ENCODE data around the gene ARHGAP20.
A peak's percentile ranks its signal among the peaks of the same experiment; 100 is the strongest.

ARHGAP20 gene

DNA sequence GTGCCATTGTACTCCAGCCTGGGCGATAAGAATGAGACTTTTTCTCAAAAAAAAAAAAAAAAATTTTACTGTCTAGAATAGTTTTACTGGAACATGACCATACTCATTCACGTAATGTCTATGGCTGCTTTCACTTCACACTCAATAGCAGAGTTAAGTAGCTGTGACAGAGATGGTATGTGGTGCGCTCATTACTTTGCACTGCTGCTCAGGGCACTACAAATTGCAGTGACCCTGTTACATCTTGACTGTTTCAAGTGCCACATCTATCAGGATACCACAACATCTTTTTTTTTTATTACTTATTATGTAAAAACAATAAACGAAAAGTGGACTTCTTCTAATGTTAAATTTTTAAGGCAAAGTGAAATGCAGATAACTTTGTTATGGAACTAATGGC, 110.3 kb downstream of the ARHGAP20 start:
- no peak for DNase-seq (ENCODE audit: low read depth)

DNA sequence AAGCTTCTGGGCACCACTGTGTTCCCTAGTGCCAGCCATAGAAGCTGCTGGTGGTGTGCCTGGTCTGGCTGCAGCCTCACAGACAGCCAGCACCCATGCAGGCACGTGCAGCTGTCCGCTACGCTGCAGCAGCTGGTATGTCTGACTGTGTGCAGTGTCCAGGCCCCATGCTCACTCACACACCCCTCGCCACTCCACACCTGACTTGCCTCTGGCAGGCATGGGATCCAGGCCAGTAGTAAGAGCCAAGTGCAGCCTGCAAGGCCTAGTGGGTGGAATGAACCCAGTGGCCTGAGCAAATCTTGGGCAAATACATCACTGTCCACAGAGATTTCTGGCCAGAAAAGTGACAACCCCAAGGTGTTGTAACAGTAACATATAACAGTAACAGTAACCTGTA, 111.9 kb downstream of the ARHGAP20 start:
- no peak for DNase-seq (ENCODE audit: low read depth)

DNA sequence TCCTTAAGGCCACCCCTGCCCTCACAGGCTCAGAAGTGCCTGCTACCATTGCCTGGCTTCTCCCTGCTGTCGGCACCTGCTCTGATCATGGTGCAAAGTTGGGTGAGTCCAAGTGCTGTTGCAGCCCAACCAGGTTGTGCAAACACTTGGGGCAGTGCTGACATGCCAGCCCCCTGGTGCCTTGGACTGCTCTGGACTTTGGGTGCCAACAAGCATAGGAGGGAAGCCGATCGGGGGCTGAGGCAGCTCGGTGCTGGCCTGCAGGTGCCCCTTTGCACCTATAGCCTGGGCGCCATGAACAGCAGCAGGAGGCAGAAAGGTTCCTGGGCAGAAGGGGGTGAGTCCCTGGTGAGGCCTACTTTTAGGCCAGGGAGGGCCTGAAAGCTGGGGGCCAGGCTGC, 113.0 kb downstream of the ARHGAP20 start:
- no peak for DNase-seq (ENCODE audit: low read depth)

DNA sequence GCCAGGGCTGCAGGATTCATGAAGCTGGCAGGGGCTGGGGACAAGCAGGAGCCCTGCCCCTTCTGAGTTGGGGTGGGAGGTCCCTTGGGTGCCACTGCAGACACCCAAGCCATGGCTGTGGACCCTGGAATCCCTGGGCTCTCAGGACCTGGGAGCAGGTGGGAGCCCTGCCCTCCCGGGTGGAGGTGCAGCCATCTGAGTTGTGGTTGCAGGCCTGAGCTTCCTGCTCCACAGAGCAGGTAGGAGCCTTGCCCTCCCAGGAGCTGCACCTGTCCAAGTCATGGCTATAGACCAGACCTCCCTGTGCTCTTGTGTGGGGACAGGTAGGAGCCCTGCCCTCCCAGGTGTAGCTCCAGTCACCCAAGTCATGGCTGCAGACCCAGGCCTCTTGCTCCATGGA, 113.5 kb downstream of the ARHGAP20 start:
- no peak for DNase-seq (ENCODE audit: low read depth)

DNA sequence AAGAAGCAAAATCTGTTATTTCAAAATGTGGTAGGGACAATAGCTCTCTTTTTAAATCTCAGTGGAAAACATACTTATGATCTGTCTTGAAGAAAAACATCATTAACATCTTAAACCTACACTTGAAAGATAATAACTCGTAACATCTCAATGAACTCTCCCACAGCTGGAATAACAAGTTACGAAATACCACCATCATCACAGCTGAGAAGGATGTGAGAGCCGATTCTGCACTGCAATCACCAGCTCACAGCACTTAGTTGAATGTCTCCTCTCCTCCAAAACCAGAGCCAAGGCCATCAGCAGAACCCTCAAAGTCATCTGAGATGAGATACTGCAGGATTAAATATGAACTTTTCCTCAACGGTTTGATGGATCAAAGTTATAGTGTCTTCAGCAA, 124.3 kb downstream of the ARHGAP20 start:
- no peak for DNase-seq (ENCODE audit: low read depth)

DNA sequence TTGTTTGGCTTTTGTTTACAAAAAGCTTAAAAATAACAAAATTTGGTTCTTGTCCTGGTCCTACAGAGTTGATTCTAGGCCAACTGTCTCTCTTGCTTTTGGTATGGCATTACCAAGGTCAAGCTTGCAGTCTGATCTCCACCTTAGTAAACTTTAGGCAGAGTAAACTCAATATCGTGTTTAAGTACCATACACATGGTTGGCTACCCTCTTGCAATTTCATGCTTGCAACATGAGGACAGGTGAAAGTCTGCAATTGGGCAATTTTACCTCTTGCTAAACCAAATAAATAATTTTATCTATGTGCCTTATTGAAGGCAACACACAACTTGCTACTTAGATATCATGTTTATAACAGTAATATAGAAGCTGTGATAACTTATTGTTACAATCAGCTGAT, 125.1 kb downstream of the ARHGAP20 start:
- no peak for DNase-seq (ENCODE audit: low read depth)

DNA sequence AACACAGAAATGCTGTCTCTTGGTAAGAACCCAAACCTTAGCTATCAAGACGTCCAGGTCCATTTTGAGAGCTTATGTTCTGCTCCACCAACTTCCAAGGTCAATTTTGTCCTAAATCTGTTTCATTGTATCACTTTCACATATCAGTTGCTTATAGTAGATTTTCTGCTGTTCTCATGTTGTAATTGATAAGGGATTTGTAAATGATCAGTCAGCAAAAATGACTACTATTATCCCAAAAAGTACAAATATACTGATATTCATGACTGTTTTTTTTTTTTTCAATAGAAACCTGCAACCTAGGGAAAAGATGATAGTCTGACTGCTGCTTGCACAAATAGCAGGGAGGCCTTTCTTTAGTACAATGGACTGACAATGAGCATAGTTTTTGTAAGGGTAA, 128.1 kb downstream of the ARHGAP20 start:
- no peak for DNase-seq (ENCODE audit: low read depth)

DNA sequence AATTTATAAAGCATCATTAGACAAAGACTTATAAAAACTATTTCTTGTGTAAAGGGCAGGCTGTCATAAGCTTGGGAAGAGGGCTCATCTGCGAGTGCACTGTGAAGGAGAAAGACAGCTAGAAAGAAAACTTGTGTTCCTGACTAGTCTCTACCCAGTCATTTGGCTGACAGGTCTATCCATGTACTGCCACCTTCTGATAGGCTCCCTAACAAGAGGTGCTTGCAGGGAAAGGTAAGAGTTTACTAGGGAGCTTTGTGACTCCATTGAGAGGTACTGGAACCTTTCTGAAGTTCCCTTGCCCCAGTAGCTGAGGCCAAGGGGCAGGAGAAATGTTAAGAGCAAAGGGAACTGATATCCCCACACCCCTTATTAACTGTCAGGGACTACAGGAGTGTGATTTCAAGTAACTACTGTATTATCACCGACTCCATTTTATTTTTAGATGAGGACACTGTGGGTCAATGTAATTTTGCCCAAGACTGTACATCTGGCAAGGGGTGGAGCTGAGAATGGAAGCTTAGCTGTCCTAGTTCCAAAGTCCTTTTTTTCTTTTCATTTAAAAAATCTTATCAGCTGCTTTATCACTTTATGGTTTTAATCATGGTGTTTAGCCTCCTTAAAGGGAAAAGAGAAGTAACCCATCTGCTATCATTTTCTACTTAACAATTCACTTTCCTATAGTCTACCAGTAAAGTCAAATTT, 129.4 kb downstream of the ARHGAP20 start:
- DNase-seq (ENCODE audit: low read depth): no peak

DNA sequence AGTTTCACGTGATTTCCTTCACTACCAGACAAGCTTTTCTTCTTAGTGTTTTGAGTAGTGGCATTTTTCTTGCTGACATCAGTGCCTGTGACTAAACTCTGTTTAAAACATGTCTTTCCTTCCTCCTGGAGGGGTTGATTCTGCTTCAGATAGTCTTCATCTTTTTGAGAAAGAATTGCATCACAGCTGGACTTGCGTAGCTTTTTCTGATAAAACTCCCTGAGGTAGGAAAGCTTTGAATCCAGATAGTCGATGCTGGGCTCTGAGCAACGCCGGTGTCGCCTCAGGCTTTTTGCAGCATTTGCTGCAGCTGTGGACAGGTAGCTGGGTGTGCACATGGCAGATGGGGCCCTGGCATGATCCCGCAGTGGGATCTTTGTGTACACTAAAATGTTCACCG, 131.7 kb downstream of the ARHGAP20 start:
- no peak for DNase-seq (ENCODE audit: low read depth)

DNA sequence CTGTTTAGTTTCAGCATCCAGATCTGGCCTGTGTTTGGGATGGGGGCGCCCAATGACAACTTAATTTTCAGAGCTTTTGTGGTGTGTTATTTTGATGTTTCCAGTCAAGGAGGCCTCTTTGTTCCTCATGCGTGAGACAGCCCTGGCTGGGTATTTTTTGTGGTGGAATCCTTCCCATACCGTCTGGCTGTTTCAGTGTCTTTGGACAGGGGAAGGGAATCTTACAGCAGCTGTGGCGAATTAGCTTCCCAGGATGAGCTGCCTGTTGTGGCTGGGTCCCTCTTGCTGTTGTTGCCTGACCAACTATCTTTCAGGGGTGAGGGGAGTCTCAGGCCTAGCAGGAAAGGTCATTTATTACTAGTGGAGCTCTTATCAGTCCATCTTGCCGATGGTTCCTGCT, 138.8 kb downstream of the ARHGAP20 start:
- DNase-seq (ENCODE audit: low read depth): no peak

DNA sequence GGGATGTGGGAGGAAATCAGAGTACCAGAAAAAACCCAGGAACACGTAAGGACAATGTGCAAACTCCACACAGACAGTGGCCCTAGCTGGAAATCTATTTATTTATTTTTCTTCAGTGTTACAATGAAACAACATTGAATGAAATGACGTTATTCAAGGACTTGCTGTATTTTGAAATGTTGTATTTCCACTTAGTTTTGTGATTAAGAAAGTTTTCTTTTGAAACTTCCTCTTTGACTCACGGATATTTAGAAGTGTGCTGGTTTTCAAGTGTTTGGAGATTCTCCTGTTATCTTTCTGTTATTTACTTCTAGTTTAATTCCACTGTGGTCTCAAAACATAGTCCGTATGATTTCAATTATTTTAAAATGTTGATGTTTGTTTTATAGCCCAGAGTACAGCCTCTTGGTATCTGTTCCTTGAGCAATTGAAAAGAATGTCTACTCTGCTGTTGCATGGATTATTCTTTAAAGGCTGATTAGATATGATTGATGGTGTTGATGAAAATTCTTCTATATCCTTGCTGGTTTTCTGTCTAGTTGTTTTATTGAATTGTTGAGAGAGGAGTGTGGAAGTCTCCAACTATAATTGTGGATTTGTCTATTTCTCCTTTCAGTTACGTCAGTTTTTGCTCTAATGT, 141.0 kb downstream of the ARHGAP20 start:
- DNase-seq (ENCODE audit: low read depth): no peak

DNA sequence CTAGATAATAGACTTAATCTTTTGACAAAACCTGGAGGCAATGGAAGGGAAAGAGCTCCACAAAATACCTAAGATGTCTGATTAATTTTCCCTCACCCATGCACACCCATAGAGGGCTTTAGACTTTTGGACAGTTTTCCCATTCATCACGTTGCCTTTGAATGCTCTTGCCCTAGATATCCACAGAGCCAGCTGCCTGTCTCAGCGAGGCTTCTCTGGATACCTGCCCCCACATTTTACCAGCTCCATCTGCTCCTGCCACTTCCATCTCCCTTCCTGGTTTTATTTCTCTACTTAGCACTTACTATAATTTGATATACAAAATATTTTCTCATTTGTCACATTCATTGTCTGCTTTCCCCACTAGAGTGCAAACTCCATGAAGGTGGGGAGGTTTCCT, 145.7 kb downstream of the ARHGAP20 start:
- no peak for DNase-seq (ENCODE audit: low read depth)

DNA sequence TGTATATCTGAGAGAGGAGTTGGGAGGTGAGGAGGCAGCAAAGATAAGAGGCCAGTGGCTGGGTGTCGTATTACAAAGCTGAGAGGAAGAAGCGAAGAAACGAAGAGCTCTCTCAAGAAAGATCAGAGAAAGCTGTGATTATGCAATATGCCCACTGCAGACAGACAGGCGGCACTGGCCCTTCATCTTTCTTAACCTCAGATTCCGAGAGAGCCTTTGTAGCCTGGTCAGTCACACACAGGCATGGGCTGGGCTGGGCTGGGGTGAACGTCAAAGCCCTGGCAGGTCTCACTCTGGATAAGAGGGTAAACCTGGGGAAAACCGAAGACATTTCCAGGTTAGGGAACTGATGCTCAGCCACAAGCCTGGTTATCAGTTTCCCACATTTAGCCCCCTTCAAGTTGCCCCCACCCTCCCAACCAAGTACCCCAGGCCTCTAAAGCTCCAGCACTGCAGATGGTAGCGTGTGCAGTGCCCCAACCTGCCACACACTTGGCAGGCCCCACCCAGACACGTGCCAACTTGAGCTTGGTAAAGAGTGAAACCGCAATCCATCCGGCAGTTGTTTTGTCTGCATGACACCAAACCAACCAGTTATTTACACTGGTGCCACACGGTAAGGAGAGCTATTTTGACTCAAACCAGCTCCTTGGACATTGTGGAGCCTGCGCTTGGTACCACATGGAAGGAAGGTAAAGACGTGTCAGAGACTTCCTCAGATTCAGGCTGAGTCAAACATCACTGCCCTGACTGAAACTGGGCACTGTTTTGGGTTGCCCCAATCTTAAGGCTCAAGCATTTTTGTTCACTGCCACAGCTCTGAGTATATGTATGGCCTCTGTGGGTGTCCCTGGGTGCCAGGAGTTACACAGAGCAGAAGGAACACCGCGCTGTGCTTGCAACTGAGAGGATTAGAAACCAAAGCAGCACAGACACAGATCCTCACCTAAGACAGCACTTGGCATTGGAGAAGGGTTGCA, 146.6 kb downstream of the ARHGAP20 start:
- DNase-seq (ENCODE audit: low read depth): no peak

DNA sequence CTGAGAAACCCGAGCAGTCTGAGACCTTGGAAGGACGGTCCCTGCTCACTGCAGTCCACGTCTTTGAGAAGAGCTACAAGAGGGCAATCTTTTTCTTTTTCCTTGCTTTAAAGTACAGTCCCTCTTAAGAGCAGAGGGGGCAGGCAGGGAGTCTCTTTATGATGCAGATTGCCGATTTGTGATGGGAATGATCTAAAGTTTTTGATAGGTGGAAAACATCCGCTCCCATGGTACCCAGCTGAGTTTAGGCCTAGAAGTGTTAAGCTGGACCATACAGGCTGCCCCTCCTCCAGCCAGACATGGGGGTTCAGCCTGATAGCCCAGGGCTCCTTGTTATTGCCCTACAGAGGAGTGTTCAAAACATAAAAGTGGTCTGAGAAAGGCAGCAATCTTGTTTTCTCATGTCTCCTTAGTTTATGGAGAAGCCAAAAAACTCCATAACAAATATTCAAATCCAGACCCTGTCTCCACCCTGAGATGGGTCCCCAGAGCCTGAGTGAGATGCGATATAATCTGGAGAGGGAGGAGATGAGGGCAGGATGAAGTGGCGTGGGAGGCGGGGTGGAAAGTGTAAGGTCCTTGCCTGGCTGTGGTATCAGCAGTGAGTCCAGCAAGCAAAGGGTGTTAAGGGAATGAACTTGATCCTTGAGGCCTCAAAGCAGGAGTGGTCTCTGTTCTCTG, 147.4 kb downstream of the ARHGAP20 start:
- DNase-seq (ENCODE audit: low read depth): no peak

DNA sequence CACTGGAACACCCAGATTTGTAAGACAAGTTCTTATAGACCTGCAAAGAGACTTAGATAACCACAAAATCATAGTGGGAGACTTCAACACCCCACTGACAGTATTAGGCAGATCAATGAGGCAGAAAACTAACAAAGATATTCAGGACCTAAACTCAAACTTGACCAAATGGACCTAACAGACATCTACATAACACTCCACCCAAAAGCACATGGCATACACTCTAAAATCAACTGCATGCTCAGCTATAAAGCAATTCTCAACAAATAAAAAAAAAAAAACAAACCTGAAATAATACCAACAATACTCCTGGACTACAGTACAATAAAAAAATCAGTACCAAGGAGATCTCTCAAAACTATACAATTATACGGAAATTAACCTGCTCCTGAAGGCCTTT, 167.5 kb downstream of the ARHGAP20 start:
- no peak for DNase-seq (ENCODE audit: low read depth)

DNA sequence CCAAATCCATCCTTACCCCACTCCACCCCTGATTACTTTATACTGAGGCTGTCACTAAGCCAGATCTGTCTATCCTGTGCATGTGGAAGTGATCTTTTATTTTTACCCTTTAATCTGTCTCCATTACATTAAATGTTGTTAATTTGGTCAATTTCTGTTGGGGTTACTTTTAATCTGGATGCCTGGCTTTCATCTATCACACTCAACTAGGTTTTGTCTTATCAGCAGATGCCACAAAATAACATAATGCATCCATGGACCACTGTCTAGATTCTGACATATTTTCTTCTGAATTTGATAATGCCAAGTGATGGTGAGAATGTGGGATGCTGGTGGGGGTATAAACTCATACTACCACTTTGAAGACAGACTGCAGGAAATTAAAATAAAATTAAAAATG, 174.1 kb downstream of the ARHGAP20 start:
- DNase-seq (ENCODE audit: low read depth): no peak

DNA sequence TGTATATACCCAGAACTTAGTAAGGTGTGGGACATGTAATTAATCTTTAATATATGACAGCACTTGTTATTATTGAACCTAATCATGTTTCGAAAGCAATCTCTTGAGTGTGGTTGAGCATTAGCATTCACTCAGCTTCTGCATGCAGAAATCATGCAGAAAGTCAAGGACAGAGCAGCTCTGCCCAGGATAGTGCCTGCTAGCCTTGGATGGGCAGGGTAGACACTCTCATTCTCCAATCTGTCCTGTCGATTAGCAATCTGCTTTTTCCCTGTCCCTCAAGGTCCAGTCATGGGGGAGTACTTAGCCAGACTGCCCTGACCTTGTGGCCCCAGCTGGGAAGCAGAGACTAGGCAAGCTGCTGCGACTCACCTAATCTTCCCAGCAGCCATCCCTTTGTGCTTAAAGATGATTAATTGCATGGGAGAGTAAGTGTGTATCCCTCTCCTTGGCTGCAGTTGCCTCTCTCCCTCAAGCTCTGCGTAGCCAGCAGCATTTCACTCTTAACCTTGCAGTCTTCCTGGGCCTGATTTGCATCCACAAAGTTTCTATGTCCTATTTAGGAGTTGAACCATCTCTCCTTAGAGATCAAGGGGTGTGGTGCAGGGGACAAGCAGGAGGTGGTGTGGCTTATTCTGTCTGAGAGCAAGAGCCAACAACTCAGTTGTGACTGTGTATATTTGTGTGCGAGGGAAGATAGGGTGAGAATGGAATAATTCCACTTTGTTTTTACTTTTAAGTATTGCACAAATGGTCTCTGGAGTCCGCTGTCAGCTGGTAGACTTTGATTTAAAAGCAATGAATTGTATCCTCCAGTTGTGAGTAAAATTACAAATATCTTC, 181.1 kb downstream of the ARHGAP20 start:
- DNase-seq (ENCODE audit: low read depth): peak; percentile 29

DNA sequence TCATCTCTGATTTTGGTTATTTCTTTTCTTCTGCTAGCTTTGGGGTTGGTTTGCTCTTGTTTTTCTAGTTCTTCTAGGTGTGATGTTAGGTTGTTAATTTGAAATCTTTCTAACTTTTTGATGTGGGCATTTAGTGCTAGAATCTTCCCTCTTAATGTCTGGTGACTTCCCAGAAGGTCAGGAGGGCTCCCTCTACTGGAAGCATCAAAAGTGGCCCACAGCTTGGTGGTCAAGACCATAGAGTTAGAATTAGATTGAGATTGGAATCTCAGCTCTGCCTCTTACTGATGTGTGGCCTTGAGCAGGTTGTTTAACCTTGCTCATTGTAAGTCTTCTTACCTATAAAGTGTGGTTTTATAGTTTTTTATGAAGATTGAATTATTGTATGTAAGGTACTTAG, 183.2 kb downstream of the ARHGAP20 start:
- DNase-seq (ENCODE audit: low read depth): no peak

DNA sequence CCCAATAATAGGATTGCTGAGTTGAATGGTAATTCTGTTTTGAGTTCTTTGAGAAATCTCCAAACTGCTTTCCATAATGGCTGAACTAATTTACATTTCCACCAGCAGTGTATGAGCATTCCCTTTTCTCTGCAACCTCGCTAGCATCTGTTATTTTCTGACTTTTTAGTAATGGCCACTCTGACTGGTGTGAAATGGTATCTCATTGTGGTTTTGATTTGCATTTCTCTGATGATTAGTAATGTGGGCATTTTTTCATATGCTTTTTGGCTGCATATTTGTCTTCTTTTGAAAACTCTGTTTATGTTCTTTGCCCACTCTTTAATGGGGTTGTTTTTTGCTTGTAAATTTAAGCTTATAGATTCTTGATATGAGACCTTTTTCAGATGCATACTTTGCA, 185.1 kb downstream of the ARHGAP20 start:
- DNase-seq (ENCODE audit: low read depth): peak; percentile 26
